ENCODE results near the gene MED15.

The MED15 gene

DNA sequence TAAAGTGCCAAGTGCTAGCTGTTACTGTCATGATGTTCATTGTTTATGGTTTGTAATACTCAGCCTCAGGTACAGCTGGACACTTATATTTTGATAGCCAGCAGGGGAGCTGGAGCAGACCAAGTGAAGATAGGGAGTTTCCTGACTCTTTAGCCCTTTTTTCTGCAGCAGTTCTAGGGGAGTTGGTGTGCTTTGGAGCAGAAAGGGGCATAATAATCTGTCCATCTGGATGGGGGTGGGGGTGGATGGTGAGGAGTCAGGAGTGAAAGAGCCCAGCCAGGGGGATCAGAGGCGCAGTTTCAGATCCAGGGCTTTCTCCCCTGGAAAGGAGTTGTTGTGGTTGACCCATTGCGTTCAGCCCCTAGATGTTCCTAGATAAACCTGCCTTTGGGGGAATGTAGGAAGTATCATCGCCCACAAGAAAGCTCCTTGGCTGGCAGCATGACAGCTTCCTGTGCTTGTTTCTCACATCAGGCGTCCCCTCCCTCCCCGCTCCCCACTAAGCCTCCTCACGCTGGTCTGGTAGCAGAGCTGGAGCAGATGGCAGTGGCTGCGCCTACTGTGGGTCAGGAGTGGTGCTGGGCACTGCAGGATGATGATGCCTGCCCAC lies 41.9 kb downstream of the MED15 start:
- no peaks in the 10 kb centered on the region for H3K9me3 ChIP-seq (ENCODE audit: control insufficient read depth, insufficient read depth, low read depth, low read length)
- peaks cover 35% of the 10 kb centered on the region for H3K36me3 ChIP-seq (ENCODE audit: control insufficient read depth, insufficient read depth, low read length)
- no peak overlapping the region for H3K4me3 ChIP-seq (ENCODE audit: low read depth, low read length)
- peaks cover 39% of the 10 kb centered on the region for H3K4me1 ChIP-seq (ENCODE audit: control insufficient read depth, insufficient read depth, low read length)
- no peak overlapping the region for H3K27ac ChIP-seq (ENCODE audit: low read depth, low read length)
- no peaks in the 10 kb centered on the region for H3K27me3 ChIP-seq (ENCODE audit: control insufficient read depth, insufficient read depth, low read length)
- no peak overlapping the region for H3K9ac ChIP-seq (ENCODE audit: low read length)

DNA sequence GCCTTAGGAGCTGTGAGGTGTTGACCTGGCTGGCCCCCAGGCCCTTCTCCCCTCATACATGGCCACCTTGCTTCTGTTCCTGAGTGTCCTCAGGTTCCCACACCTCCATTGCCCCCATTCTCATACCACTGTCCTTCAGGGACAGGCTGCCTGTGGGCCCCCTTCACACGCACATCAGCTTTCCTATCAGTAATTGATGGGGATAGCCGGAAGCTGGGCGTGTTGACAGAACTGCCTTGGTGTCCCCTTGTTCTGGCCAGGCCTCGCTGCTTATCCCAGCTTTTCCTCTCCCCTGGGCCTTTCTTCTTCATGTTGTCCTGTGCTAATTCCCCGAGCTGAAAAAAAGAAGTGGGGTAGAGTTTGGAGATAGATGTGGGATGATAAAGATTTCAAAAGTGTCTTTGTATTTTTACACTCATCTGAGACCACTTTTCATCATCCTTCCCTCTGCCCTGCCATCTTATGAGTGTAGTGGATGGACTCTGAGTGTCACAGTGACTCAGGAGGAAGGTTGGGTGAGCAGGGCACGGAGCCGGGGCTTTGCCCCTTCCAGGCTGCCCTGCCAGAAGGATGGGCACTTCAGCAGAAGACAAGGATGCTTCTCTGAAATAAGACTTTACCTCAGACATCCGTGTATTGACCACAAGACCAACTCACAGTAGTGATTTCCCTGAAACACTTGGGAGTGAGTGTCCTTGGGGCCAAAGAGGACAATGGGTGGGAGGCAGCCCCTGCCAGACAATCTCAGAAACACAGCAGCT lies 42.8 kb downstream of the MED15 start:
- Histone ChIP-seq H3K27ac (ENCODE audit: low read depth, low read length) (peak overlapping the region; percentile 0; the same call in 1 of the 2 replicates), H3K36me3 (ENCODE audit: control insufficient read depth, insufficient read depth, low read length) (peaks cover 37% of the 10 kb centered on the region), H3K9ac (ENCODE audit: low read length) (peak overlapping the region; percentile 34)

GRCh38 chr22:20550851-20551744 lies 43.7 kb downstream of the MED15 start:
- peak overlapping the region; percentile 39 for H3K9ac ChIP-seq (ENCODE audit: low read length)
- H3K27me3 ChIP-seq (ENCODE audit: control insufficient read depth, insufficient read depth, low read length) = no peaks in the 10 kb centered on the region
- H3K4me1 ChIP-seq (ENCODE audit: control insufficient read depth, insufficient read depth, low read length) = peaks cover 34% of the 10 kb centered on the region
- no peak overlapping the region; the same call in 1 of the 2 replicates for H3K4me3 ChIP-seq (ENCODE audit: low read depth, low read length)
- no peaks in the 10 kb centered on the region for H3K9me3 ChIP-seq (ENCODE audit: control insufficient read depth, insufficient read depth, low read depth, low read length)
- peaks cover 42% of the 10 kb centered on the region for H3K36me3 ChIP-seq (ENCODE audit: control insufficient read depth, insufficient read depth, low read length)
- H3K27ac ChIP-seq (ENCODE audit: low read depth, low read length) = peak overlapping the region; percentile 18; the same call in 1 of the 2 replicates

More for the DNA sequence above, 42.8 kb downstream of the MED15 start:
- Histone ChIP-seq H3K4me3 (ENCODE audit: low read depth, low read length) (no peak overlapping the region; the same call in 1 of the 2 replicates), H3K9me3 (ENCODE audit: control insufficient read depth, insufficient read depth, low read depth, low read length) (no peaks in the 10 kb centered on the region), H3K4me1 (ENCODE audit: control insufficient read depth, insufficient read depth, low read length) (peaks cover 39% of the 10 kb centered on the region), H3K27me3 (ENCODE audit: control insufficient read depth, insufficient read depth, low read length) (no peaks in the 10 kb centered on the region)

DNA sequence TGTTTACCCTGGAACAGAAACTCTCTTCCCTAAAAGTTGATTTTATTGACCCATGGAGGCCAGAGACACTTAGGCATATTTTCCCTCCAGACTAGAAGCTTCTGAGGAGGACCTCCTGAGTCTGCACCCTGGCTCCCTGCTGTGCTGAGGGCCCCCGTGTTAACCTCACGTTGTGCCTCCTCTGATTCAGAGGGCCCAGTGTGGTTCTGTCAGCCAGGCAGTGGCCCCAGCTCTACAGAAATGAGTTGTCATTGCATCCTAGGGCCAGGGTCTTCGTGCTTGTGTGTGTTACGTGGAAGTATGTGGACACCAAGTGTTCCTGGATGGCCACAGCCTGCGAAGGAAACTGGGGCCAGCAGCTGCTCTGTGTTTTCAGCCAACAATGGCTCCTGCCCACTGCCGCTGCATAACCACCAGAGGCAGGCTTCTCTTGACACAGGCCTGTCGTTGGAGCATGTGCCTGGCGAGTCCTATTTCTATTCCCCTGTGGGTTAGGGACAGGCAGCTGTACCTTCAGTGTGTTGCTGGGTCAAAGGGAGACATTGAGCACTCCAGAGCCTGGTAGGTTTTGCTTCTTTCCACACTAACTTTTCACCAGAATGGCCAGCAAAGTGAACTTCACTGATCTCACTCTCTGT lies 44.5 kb downstream of the MED15 start:
- no peaks in the 10 kb centered on the region for H3K27me3 ChIP-seq (ENCODE audit: control insufficient read depth, insufficient read depth, low read length)
- peaks cover 47% of the 10 kb centered on the region for H3K36me3 ChIP-seq (ENCODE audit: control insufficient read depth, insufficient read depth, low read length)
- no peaks in the 10 kb centered on the region for H3K9me3 ChIP-seq (ENCODE audit: control insufficient read depth, insufficient read depth, low read depth, low read length)
- H3K4me1 ChIP-seq (ENCODE audit: control insufficient read depth, insufficient read depth, low read length) = peaks cover 28% of the 10 kb centered on the region
- no peak overlapping the region for H3K4me3 ChIP-seq (ENCODE audit: low read depth, low read length)
- H3K9ac ChIP-seq (ENCODE audit: low read length) = peak overlapping the region; percentile 39
- peak overlapping the region; percentile 18; the same call in 1 of the 2 replicates for H3K27ac ChIP-seq (ENCODE audit: low read depth, low read length)

- Histone ChIP-seq H3K4me1 (ENCODE audit: control insufficient read depth, insufficient read depth, low read length) (peaks cover 28% of the 10 kb centered on the region), H3K36me3 (ENCODE audit: control insufficient read depth, insufficient read depth, low read length) (peaks cover 54% of the 10 kb centered on the region), H3K27ac (ENCODE audit: low read depth, low read length) (0 out of 2 replicates have a peak overlapping the region, but pooled peaks have one; percentile 14), H3K9ac (ENCODE audit: low read length) (no peak overlapping the region), H3K9me3 (ENCODE audit: control insufficient read depth, insufficient read depth, low read depth, low read length) (no peaks in the 10 kb centered on the region), H3K4me3 (ENCODE audit: low read depth, low read length) (no peak overlapping the region), H3K27me3 (ENCODE audit: control insufficient read depth, insufficient read depth, low read length) (no peaks in the 10 kb centered on the region)
Observed at GRCh38 chr22:20552443-20553401, 45.3 kb downstream of the MED15 start.

GRCh38 chr22:20553947-20554741 lies 46.7 kb downstream of the MED15 start:
- H3K9me3 ChIP-seq (ENCODE audit: control insufficient read depth, insufficient read depth, low read depth, low read length) = peaks cover 3% of the 10 kb centered on the region; the same call in 1 of the 2 replicates
- H3K27ac ChIP-seq (ENCODE audit: low read depth, low read length) = no peak overlapping the region
- no peak overlapping the region for H3K9ac ChIP-seq (ENCODE audit: low read length)
- H3K27me3 ChIP-seq (ENCODE audit: control insufficient read depth, insufficient read depth, low read length) = no peaks in the 10 kb centered on the region
- no peak overlapping the region for H3K4me3 ChIP-seq (ENCODE audit: low read depth, low read length)
- peaks cover 66% of the 10 kb centered on the region for H3K36me3 ChIP-seq (ENCODE audit: control insufficient read depth, insufficient read depth, low read length)
- H3K4me1 ChIP-seq (ENCODE audit: control insufficient read depth, insufficient read depth, low read length) = peaks cover 28% of the 10 kb centered on the region

DNA sequence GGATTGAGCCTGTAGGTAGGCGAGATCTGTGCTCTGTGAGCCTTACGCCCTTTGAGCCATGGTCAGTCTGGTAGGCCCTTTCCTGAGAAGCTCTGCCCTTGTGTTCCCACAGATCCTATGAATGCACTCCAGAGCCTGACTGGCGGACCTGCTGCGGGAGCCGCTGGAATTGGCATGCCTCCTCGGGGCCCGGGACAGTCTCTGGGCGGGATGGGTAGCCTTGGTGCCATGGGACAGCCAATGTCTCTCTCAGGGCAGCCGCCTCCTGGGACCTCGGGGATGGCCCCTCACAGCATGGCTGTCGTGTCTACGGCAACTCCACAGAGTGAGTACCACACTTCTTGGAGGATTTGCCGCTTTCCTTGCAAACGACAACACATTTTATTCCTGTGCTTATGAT lies 47.4 kb downstream of the MED15 start:
- no peaks in the 10 kb centered on the region for H3K27me3 ChIP-seq (ENCODE audit: control insufficient read depth, insufficient read depth, low read length)
- H3K9ac ChIP-seq (ENCODE audit: low read length) = no peak overlapping the region
- peaks cover 73% of the 10 kb centered on the region for H3K36me3 ChIP-seq (ENCODE audit: control insufficient read depth, insufficient read depth, low read length)
- peaks cover 3% of the 10 kb centered on the region; the same call in 1 of the 2 replicates for H3K9me3 ChIP-seq (ENCODE audit: control insufficient read depth, insufficient read depth, low read depth, low read length)
- H3K4me3 ChIP-seq (ENCODE audit: low read depth, low read length) = no peak overlapping the region
- peaks cover 22% of the 10 kb centered on the region for H3K4me1 ChIP-seq (ENCODE audit: control insufficient read depth, insufficient read depth, low read length)
- no peak overlapping the region for H3K27ac ChIP-seq (ENCODE audit: low read depth, low read length)

- Histone ChIP-seq H3K36me3 (ENCODE audit: control insufficient read depth, insufficient read depth, low read length) (peaks cover 60% of the 10 kb centered on the region), H3K27me3 (ENCODE audit: control insufficient read depth, insufficient read depth, low read length) (no peaks in the 10 kb centered on the region), H3K4me1 (ENCODE audit: control insufficient read depth, insufficient read depth, low read length) (no peaks in the 10 kb centered on the region), H3K4me3 (ENCODE audit: low read depth, low read length) (no peak overlapping the region), H3K9ac (ENCODE audit: low read length) (no peak overlapping the region), H3K9me3 (ENCODE audit: control insufficient read depth, insufficient read depth, low read depth, low read length) (peaks cover 3% of the 10 kb centered on the region; the same call in 1 of the 2 replicates), H3K27ac (ENCODE audit: low read depth, low read length) (no peak overlapping the region)
Observed at GRCh38 chr22:20558534-20558933, 51.1 kb downstream of the MED15 start.

- Histone ChIP-seq H3K36me3 (ENCODE audit: control insufficient read depth, insufficient read depth, low read length) (peaks cover 52% of the 10 kb centered on the region), H3K27me3 (ENCODE audit: control insufficient read depth, insufficient read depth, low read length) (no peaks in the 10 kb centered on the region), H3K9ac (ENCODE audit: low read length) (no peak overlapping the region), H3K27ac (ENCODE audit: low read depth, low read length) (no peak overlapping the region), H3K4me3 (ENCODE audit: low read depth, low read length) (no peak overlapping the region), H3K4me1 (ENCODE audit: control insufficient read depth, insufficient read depth, low read length) (no peaks in the 10 kb centered on the region), H3K9me3 (ENCODE audit: control insufficient read depth, insufficient read depth, low read depth, low read length) (peaks cover 3% of the 10 kb centered on the region; the same call in 1 of the 2 replicates)
Observed at GRCh38 chr22:20559174-20559760, 51.9 kb downstream of the MED15 start.

All from HUES6 (cell line).